ENCODE data around the gene ISY1. TPM values are rescaled to one million over a fixed set of nuclear protein-coding genes. Genes with fewer than 3 reads are reported as not detected.
A peak's percentile ranks its signal among the peaks of the same experiment; 100 is the strongest.
"Not testable (repeated sequence)": the region's sequence is repeated elsewhere in the genome, so short reads cannot be mapped to it uniquely, and the experiment has no call there.

The ISY1 gene
- total RNA-seq, result 10 to 100 TPM; 56.9 to 60.9 TPM

DNA sequence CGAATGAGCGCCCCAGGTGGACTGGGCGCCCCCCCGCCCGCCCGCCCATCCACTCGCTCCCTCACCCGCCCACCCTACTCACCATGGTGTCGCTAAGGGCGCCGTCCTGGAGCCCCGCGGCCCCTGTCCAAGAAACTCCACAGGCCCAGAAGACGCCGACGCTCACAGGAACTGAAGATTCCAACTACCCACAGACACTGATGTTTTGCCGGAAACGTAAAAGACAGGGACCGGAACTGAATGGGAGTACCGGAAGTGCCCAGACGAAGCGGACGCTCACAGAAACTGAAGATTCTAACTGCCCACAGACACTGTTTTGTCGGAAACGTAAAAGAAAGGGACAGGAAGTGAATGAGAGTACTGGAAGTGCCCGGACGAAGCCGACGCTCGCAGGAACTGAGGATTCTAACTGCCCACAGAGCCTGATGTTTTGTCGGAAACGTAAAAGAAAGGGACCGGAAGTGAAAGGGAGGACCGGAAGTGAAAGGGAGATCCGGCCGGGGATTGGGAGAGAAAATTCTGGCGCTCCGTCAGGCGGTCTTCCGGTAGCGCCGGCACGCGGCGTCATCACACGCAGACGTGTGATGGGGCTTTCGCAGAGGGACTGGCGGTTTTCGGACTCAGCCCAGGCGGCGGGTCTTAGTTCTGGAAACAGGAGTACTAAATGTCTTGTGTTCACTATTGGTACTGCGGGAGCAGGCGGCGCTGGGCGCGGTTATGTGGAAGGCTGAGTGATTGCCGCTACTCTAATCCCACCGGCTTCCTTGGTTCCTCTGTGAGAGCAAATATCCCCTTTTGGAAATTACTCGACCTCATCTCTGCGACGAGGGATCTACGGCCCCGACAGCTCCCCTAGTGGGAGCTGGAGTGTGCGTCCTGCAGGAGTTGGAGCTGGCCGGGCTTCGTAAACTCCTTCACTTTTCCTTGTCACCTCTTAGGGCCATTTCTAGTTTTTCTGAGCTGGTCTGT, at the start of gene ISY1:
ISY1 (minus strand) TSS at position 173 of the 969 bp plus-strand sequence; CDS start at position 85, 88 bp downstream.
- H3K4me1 Mint-ChIP-seq, result peaks cover 37% of the 10 kb centered on the region
- ChIA-PET CTCF (interaction anchor here (0.7 to 3.2 kb wide), 19 partner anchors 9 to 512 kb away, joined by 3 to 48 read pairs (median 5); partner anchors contain the start of genes COPG1 and RAB43), POLR2A (interaction anchor here (1.0 kb wide), 1 partner anchor 85 kb away, joined by 9 read pairs; no protein-coding TSS in a partner anchor)
- H3K9me3 Mint-ChIP-seq, result no peaks in the 10 kb centered on the region
- peaks cover 29% of the 10 kb centered on the region for H3K36me3 Mint-ChIP-seq (ENCODE audit: low read depth)
- peak; percentile 91 for DNase-seq
- H3K27ac Mint-ChIP-seq, result peak within 1 kb of the TSS; percentile 98
- H3K27me3 Mint-ChIP-seq, result no peaks in the 10 kb centered on the region
- peak within 1 kb of the TSS; percentile 95 for H3K4me3 Mint-ChIP-seq

DNA sequence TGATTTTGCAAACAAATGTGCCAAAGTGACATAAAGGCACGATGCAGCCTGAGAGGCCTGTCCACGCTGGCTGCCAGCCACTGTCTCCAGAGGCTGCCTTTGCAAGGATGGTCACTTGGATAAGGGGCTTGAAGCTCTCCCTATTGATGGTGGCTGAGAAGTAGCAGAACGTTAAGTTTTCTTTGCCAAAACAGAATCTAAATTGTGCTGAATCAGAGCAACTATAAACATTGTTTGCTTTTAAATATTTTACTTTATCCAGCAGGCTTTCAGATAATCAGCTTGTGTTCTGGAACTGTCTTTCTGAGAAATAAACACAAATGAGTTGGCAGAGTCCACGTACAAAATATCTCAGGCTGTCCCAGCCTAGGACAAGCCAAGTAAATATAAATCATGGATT, 46.6 kb upstream of the ISY1 start:
- H3K4me1 Mint-ChIP-seq, result no peaks in the 10 kb centered on the region
- CTCF ChIA-PET, result interaction anchor here (0.6 to 1.3 kb wide), 4 partner anchors 11 to 50 kb away, joined by 3 to 7 read pairs (median 3); no protein-coding TSS in a partner anchor
- DNase-seq, result no peak
- H3K36me3 Mint-ChIP-seq (ENCODE audit: low read depth), result no peaks in the 10 kb centered on the region
- no peak overlapping the region for H3K4me3 Mint-ChIP-seq
- peaks cover 5% of the 10 kb centered on the region for H3K27me3 Mint-ChIP-seq
- no peak overlapping the region for H3K27ac Mint-ChIP-seq
- no peaks in the 10 kb centered on the region for H3K9me3 Mint-ChIP-seq
- POLR2A ChIA-PET, result no interaction called here

DNA sequence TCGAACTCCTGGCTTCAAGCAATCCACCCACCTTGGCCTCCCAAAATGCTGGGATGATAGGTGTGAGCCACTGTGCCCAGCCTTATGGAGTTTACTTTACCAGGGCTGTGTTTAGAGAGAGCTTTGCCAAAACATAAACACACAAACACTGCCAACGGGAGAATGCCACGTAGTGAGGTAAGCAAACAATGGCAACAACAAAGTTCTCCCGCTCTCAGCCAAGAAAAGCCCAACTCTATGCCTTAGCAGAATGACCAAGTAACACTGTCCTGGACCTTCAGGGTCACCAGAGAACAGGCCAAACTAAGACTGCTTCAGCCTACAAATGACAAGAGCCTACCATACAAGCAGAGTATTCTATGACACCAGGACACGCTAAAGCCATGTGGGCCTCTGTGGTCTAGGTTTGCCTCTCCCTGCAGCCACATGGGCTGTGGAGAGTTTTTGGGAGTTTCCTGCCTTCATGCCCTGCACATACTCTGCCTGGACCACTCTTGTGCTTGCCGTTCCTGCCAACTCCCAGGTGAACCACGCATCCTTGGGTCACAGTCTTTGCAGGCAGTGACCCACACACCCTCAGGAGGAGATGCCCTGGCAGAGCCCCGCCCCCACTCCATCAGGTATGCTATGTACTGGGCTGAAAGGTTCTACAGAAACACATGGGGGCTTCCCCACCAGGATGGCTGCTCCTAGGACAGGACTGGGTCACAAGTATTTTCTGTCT, 44.4 kb upstream of the ISY1 start:
- DNase-seq, result no peak
- ChIA-PET POLR2A (no interaction called here), CTCF (interaction anchor here (0.8 to 1.2 kb wide), 4 partner anchors 9 to 41 kb away, joined by 3 to 4 read pairs (median 3); no protein-coding TSS in a partner anchor)
- H3K4me3 Mint-ChIP-seq, result no peak overlapping the region
- no peak overlapping the region for H3K27ac Mint-ChIP-seq
- H3K4me1 Mint-ChIP-seq, result no peaks in the 10 kb centered on the region
- no peaks in the 10 kb centered on the region for H3K9me3 Mint-ChIP-seq
- H3K27me3 Mint-ChIP-seq, result peaks cover 5% of the 10 kb centered on the region
- H3K36me3 Mint-ChIP-seq (ENCODE audit: low read depth), result no peaks in the 10 kb centered on the region

DNA sequence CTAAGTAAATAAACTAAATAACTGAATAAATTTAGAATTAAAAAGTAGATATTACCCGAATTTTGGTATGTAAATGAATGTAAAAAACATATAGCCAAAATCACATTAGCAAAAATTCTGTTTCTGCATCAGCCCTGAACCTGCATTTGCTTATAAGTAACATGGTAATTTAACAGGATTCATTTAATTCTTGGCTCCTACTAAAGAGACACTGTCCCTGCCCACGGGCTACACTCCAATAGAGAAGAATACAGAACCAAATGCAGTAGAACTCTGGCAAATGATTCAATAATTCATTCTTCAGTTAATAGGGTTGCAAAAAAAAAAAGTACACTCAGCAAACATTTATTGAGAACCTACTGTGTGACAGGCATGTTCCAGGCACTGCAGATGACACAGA, 43.6 kb upstream of the ISY1 start:
- H3K36me3 Mint-ChIP-seq (ENCODE audit: low read depth), result peaks cover 3% of the 10 kb centered on the region
- CTCF ChIA-PET, result interaction anchor here (0.8 to 1.5 kb wide), 6 partner anchors 9 to 160 kb away, joined by 3 to 4 read pairs (median 3); no protein-coding TSS in a partner anchor
- DNase-seq, result no peak
- H3K27me3 Mint-ChIP-seq, result no peaks in the 10 kb centered on the region
- no peak overlapping the region for H3K27ac Mint-ChIP-seq
- POLR2A ChIA-PET, result no interaction called here
- no peaks in the 10 kb centered on the region for H3K4me1 Mint-ChIP-seq
- H3K4me3 Mint-ChIP-seq, result no peak overlapping the region
- no peaks in the 10 kb centered on the region for H3K9me3 Mint-ChIP-seq

DNA sequence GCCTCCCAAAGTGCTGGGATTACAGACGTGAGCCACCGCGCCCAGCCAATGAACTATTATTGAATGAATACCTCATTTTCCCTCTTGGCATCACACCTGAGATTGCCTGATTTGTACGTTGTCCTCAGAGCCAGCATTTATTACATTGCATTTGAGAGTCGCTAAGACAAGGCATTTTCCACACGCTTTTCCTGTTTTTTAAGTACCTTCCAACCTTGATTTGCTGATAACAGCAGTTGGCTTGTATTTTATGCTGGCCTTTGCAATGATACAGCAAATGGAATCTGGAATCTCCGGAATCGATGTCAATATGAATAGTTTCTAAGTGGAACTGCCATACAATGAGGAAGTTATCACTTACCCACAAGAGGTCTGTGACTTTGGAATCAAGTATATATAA, 38.5 kb upstream of the ISY1 start:
- ChIA-PET POLR2A (no interaction called here), CTCF (interaction anchor here (0.7 kb wide), 1 partner anchor 77 kb away, joined by 4 read pairs; no protein-coding TSS in a partner anchor)
- no peaks in the 10 kb centered on the region for H3K27me3 Mint-ChIP-seq
- no peaks in the 10 kb centered on the region for H3K9me3 Mint-ChIP-seq
- H3K36me3 Mint-ChIP-seq (ENCODE audit: low read depth), result peaks cover 3% of the 10 kb centered on the region
- no peak for DNase-seq
- H3K27ac Mint-ChIP-seq, result no peak overlapping the region
- H3K4me3 Mint-ChIP-seq, result no peak overlapping the region
- peaks cover 19% of the 10 kb centered on the region for H3K4me1 Mint-ChIP-seq

DNA sequence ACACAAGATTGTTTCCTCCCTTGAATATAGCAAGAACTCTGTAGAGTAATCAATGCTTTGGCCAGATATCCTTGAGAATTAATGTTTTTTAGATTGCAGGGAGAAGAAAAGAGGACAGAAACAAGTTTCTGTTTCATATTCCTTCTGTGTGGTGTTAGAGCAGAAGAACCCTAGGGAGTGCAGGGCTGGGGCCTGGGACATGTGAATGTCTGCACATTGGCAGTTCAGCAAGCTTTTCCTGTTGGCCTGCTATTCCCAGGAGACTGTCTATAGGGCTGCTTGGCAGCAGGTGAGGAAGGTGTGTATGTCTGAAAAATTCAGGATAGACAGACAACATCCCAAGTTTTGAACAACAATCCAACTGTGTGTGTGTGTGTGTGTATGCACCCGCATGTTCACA, 36.5 kb upstream of the ISY1 start:
- Mint-ChIP-seq H3K4me3 (no peak overlapping the region), H3K36me3 (ENCODE audit: low read depth) (peaks cover 3% of the 10 kb centered on the region), H3K27ac (no peak overlapping the region), H3K9me3 (no peaks in the 10 kb centered on the region), H3K27me3 (no peaks in the 10 kb centered on the region), H3K4me1 (peaks cover 19% of the 10 kb centered on the region)
- DNase-seq, result no peak
- ChIA-PET CTCF (interaction anchor here (0.5 to 0.6 kb wide), 3 partner anchors 11 to 453 kb away, joined by 3 read pairs; no protein-coding TSS in a partner anchor), POLR2A (no interaction called here)

DNA sequence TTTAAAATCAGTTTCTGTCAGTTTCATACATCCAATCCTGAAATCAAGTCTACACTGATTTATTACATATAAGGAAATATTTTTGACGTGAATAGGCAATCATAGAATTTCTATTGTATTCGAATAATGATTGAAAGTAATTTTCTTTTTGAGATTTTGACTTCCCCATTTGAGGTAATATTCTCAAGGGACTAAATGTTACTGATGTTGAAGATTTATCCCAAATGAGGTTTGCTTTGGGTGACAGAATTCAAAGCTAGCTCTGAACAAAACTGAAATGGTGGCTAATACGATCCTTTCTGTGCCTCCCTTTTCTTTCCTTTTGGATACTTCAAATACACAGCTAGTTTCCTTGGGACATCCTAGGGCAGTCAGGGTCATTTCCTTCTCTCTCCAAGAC, 35.7 kb upstream of the ISY1 start:
- H3K9me3 Mint-ChIP-seq, result no peaks in the 10 kb centered on the region
- peaks cover 3% of the 10 kb centered on the region for H3K36me3 Mint-ChIP-seq (ENCODE audit: low read depth)
- no peak overlapping the region for H3K27ac Mint-ChIP-seq
- ChIA-PET CTCF (interaction anchor here (0.6 to 1.7 kb wide), 5 partner anchors 10 to 49 kb away, joined by 3 to 10 read pairs (median 4); no protein-coding TSS in a partner anchor), POLR2A (no interaction called here)
- no peaks in the 10 kb centered on the region for H3K27me3 Mint-ChIP-seq
- peaks cover 19% of the 10 kb centered on the region for H3K4me1 Mint-ChIP-seq
- no peak for DNase-seq
- no peak overlapping the region for H3K4me3 Mint-ChIP-seq

DNA sequence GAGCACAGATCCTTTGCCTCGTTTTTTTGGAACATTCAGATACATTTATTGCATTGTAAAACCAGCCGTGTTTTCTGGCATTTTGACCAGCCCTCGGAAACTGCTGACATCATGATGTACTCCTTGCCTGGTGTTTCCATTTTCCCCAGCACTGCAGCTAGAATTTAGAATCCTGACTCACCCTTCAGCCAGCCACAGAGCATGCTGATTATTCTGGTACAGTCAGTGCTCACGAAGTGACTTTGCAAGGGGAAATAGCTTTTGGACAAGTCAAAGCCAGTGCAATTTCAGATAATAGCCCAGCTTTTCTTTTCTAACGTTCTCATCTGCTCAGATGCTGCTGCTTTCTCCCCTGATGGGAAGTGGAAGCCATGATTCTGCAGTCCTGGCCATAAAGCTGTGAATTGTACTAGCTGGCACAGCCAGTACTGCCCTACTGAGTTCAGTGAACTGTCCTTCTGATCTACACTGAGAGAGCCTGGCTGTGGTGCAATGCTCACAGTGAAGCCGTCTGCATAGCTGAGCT, 34.9 kb upstream of the ISY1 start:
- H3K9me3 Mint-ChIP-seq, result no peaks in the 10 kb centered on the region
- POLR2A ChIA-PET, result no interaction called here
- H3K27me3 Mint-ChIP-seq, result no peaks in the 10 kb centered on the region
- no peak for DNase-seq
- CTCF ChIA-PET, result interaction anchor here (0.6 to 1.7 kb wide), 6 partner anchors 10 to 200 kb away, joined by 3 to 10 read pairs (median 4); no protein-coding TSS in a partner anchor
- H3K4me3 Mint-ChIP-seq, result no peak overlapping the region
- no peak overlapping the region for H3K27ac Mint-ChIP-seq
- peaks cover 19% of the 10 kb centered on the region for H3K4me1 Mint-ChIP-seq
- peaks cover 3% of the 10 kb centered on the region for H3K36me3 Mint-ChIP-seq (ENCODE audit: low read depth)

DNA sequence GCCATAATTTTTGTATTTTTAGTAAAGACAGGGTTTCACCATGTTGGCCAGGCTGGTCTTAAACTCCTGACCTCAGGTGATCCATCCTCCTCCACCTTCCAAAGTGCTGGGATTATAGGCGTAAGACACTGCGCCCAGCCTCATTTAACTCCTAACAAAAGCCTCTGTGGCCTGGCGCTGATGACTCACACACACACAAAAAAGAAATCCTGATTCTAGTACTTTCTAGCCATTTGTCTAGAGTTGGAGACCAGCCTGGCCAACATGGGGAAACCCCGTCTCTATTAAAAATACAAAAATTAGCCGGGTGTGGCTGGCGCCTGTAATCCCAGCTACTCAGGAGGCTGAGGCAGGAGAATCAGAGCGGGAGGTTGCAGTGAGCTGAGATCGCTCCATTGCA, 28.9 kb upstream of the ISY1 start:
- ChIA-PET POLR2A (interaction anchor here (0.7 kb wide), 1 partner anchor 36 kb away, joined by 3 read pairs; no protein-coding TSS in a partner anchor), CTCF (interaction anchor here (1.2 kb wide), 1 partner anchor 31 kb away, joined by 4 read pairs; no protein-coding TSS in a partner anchor)
- not testable (repeated sequence) for H3K27ac Mint-ChIP-seq; H3K9me3 Mint-ChIP-seq; H3K4me3 Mint-ChIP-seq; DNase-seq; H3K36me3 Mint-ChIP-seq (ENCODE audit: low read depth); H3K27me3 Mint-ChIP-seq
- peaks cover 17% of the 10 kb centered on the region for H3K4me1 Mint-ChIP-seq

DNA sequence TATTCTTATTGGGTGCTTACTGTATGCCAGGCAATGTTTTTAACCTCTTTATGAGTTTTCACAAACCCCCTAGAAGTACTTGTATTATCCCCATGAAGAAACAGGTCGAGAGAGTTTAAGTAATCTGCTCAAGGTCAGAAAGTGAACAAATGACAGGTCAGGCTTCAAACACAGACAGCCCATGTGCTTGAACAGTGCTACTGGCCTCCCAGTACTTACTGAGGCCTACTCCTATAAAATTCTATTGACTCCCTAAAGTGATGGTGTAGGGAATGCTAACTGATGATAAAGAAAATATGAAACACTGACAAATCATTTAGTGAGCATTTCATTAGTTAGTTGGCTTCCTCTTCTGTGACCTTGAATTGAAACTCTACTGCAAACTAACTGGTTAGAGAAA, 27.0 kb upstream of the ISY1 start:
- no peak for DNase-seq
- ChIA-PET POLR2A (no interaction called here), CTCF (interaction anchor here (1.0 kb wide), 1 partner anchor 9 kb away, joined by 4 read pairs; no protein-coding TSS in a partner anchor)
- Mint-ChIP-seq H3K27me3 (no peaks in the 10 kb centered on the region), H3K27ac (peak overlapping the region; percentile 31), H3K4me3 (no peak overlapping the region), H3K4me1 (peaks cover 20% of the 10 kb centered on the region), H3K9me3 (no peaks in the 10 kb centered on the region), H3K36me3 (ENCODE audit: low read depth) (peaks cover 5% of the 10 kb centered on the region)

DNA sequence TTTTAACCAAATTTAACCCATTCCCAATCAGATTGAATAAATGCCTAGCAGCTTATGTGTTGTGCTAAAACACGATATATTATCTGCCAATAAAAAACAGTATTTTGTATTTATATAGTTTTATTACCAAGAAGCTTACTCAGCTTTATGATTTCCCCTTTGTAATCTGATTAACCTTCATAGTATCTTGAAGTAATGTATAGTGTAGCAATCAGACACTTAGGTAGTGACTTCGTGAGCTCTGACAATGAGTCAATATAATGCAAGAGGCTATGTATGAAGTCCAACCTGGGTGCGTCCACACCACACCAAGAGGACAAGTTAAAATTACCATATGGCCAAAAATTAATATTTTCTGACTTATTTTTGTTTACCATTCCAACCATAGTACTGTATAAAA, 24.9 kb upstream of the ISY1 start:
- CTCF ChIA-PET, result interaction anchor here (0.6 to 5.7 kb wide), 7 partner anchors 10 to 458 kb away, joined by 3 to 29 read pairs (median 3); no protein-coding TSS in a partner anchor
- no peak for DNase-seq
- peaks cover 23% of the 10 kb centered on the region for H3K36me3 Mint-ChIP-seq (ENCODE audit: low read depth)
- peak overlapping the region; percentile 69 for H3K27ac Mint-ChIP-seq
- no peaks in the 10 kb centered on the region for H3K27me3 Mint-ChIP-seq
- no peaks in the 10 kb centered on the region for H3K9me3 Mint-ChIP-seq
- POLR2A ChIA-PET, result no interaction called here
- peak overlapping the region; percentile 87 for H3K4me3 Mint-ChIP-seq
- H3K4me1 Mint-ChIP-seq, result peaks cover 28% of the 10 kb centered on the region

DNA sequence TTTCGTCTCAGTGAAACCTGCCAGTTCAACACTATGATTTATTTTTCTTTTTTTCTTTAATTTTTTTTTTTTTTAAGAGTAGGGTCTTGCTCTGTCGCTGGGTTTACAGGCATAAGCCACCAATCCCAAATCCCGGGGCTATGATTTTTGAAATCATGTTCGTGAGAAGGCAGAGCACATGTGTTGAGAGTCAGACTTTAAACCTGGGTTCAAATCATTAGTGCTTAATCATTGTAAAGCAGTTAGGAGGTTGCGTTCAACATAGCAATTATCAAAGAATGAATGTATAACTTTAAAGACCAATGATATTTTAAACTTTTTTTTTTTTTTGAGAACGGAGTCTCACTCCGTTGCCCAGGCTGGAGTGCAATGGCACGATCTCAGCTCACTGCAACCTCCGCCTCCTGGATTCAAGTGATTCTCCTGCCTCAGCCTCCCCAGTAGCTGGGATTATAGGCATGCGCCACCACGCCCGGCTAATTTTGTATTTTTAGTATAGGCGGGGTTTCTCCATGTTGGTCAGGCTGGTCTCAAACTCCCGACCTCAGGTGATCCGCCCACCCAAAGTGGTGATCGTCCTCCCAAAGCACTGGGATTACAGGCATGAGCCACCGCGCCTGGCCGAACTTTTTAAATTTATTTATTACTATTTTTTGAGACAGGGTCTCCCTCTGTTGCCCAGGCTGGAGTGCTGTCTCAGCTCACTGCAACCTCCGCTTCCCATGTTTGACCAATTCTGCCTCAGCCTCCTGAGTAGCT, 24.1 kb upstream of the ISY1 start:
- POLR2A ChIA-PET, result not testable (repeated sequence)

More for the DNA sequence above, 24.1 kb upstream of the ISY1 start:
- H3K27me3 Mint-ChIP-seq, DNase-seq, H3K9me3 Mint-ChIP-seq: not testable (repeated sequence)
- H3K27ac Mint-ChIP-seq, result peak overlapping the region; percentile 99
- peaks cover 30% of the 10 kb centered on the region for H3K36me3 Mint-ChIP-seq (ENCODE audit: low read depth)
- H3K4me1 Mint-ChIP-seq, result peaks cover 36% of the 10 kb centered on the region
- CTCF ChIA-PET, result interaction anchor here (0.6 to 5.7 kb wide), 3 partner anchors 11 to 457 kb away, joined by 3 to 29 read pairs (median 10); no protein-coding TSS in a partner anchor
- H3K4me3 Mint-ChIP-seq, result peak overlapping the region; percentile 87
